Measurements from ENCODE around the gene GLI3.

The GLI3 gene

DNA sequence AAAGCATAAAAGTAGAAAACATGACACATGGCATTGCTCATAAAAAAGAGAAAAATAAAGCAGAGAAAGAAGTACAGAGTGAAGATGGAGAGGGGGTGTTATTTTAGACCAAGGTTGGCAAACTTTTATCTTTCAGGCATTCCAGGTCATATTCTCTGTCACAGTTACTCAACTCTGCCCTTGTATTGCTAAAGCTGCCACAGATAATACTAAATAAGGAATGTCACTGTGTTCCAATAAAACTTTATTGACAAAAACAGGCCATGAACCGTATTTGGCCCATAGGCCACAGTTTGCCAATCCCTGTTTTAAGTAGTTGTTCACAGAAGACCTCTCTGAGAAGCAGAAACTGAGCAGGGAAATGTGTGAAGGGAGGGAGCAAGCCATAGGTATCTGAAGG lies 167.4 kb downstream of the GLI3 start:
- H3K27me3 ChIP-seq (ENCODE audit: control insufficient read depth in 1 of 2, insufficient read depth in 2 of 2, low read length in 2 of 2): no peaks in the 10 kb centered on the region
- no peak overlapping the region for H3K27ac ChIP-seq (ENCODE audit: low read length)
- H3K9me3 ChIP-seq (ENCODE audit: control insufficient read depth in 2 of 2, low read length in 2 of 2): no peaks in the 10 kb centered on the region
- peaks cover 7% of the 10 kb centered on the region in 2 donors for H3K36me3 ChIP-seq (ENCODE audit: control insufficient read depth in 2 of 2, insufficient read depth in 2 of 2, low read length in 2 of 2)
- peaks cover 5% of the 10 kb centered on the region for H3K4me1 ChIP-seq (ENCODE audit: control insufficient read depth, insufficient read depth, low read length)
- H3K9ac ChIP-seq (ENCODE audit: low read length in 2 of 2): no peak overlapping the region
- H3K4me3 ChIP-seq (ENCODE audit: low read length in 2 of 2): no peak overlapping the region

DNA sequence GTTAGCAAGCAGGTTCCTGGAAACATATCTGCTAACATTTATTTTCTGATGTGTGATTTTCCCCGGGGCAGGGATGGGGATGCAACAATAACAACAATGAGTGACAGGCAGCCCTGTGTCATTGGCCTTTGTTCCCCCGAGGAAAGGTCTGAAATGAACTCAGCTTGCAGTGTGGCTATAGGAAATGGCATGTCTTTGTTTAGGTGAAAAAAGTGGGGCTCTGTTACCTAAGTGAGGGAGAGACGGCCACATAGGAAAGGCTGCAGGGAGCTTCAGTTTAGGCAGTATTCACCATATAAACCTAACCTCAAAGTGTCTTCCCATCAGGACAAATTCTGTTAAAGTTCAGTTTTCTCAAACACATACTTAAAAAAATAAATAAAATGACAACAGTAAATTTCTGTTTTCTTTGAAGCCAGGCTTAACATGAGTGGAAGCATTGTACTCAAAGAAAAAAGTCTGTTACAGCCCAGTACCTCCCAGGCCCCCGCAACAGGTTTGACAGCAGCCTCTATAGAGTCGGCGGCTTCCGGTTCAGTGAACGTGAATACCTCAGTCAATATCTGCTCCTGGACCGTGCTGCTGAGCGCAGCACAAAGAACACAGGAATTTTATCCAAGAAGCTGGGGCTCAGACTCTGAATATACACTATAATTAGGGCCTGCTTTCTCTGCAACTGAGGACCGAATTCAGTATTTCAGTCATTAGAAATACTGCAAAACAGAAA lies 168.3 kb downstream of the GLI3 start:
- H3K4me3 ChIP-seq (ENCODE audit: low read length in 2 of 2): no peak overlapping the region
- H3K9me3 ChIP-seq (ENCODE audit: control insufficient read depth in 2 of 2, low read length in 2 of 2): no peaks in the 10 kb centered on the region
- no peak overlapping the region for H3K27ac ChIP-seq (ENCODE audit: low read length)
- no peaks in the 10 kb centered on the region for H3K27me3 ChIP-seq (ENCODE audit: control insufficient read depth in 1 of 2, insufficient read depth in 2 of 2, low read length in 2 of 2)
- H3K9ac ChIP-seq (ENCODE audit: low read length in 2 of 2): no peak overlapping the region
- no peaks in the 10 kb centered on the region for H3K36me3 ChIP-seq (ENCODE audit: control insufficient read depth in 2 of 2, insufficient read depth in 2 of 2, low read length in 2 of 2)
- peaks cover 5% of the 10 kb centered on the region for H3K4me1 ChIP-seq (ENCODE audit: control insufficient read depth, insufficient read depth, low read length)

DNA sequence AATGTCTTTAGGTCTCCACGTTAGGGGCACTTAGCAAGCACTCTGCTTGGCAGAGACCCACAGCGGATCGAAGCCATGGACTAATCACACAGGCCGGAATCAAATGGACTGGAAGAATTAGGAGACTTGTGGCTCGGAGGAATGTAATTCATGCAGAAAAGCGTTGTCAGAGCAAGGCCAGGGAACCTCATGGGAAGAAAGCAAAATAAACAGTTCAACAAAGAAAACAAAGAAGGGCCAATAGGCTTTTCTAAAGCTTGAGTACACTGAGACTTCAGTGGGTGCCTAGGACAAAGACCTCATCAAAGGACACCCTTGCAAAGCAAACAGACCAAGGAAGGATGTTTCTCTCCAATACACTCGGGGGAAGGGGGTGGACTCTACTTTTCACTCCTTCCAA lies 171.1 kb downstream of the GLI3 start:
- no peaks in the 10 kb centered on the region for H3K36me3 ChIP-seq (ENCODE audit: control insufficient read depth in 2 of 2, insufficient read depth in 2 of 2, low read length in 2 of 2)
- H3K27me3 ChIP-seq (ENCODE audit: control insufficient read depth in 1 of 2, insufficient read depth in 2 of 2, low read length in 2 of 2): no peaks in the 10 kb centered on the region
- H3K9me3 ChIP-seq (ENCODE audit: control insufficient read depth in 2 of 2, low read length in 2 of 2): no peaks in the 10 kb centered on the region
- no peak overlapping the region for H3K4me3 ChIP-seq (ENCODE audit: low read length in 2 of 2)
- no peak overlapping the region for H3K27ac ChIP-seq (ENCODE audit: low read length)
- peaks cover 3% of the 10 kb centered on the region for H3K4me1 ChIP-seq (ENCODE audit: control insufficient read depth, insufficient read depth, low read length)
- no peak overlapping the region for H3K9ac ChIP-seq (ENCODE audit: low read length in 2 of 2)

DNA sequence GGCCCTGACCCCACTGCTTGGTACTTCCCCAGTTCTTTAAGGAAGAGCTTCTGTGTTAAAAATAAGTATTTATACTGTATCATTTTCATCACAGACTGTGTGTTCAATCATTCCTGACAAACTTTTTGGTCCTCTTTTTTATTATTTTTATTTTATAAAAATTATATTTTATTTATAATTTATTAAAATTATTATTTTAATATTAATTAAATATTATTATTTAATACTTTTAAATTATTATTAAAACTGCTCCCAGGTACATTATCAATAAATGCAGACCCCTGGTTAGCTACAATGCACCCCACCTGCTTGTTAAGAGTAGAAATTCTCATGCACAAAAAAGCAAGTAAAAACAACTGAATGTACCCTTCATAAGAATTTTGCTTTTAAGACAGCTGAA lies 172.0 kb downstream of the GLI3 start:
- Histone ChIP-seq H3K9ac (ENCODE audit: low read length in 2 of 2) (no peak overlapping the region), H3K4me1 (ENCODE audit: control insufficient read depth, insufficient read depth, low read length) (peaks cover 3% of the 10 kb centered on the region), H3K4me3 (ENCODE audit: low read length in 2 of 2) (no peak overlapping the region), H3K9me3 (ENCODE audit: control insufficient read depth in 2 of 2, low read length in 2 of 2) (no peaks in the 10 kb centered on the region), H3K27me3 (ENCODE audit: control insufficient read depth in 1 of 2, insufficient read depth in 2 of 2, low read length in 2 of 2) (no peaks in the 10 kb centered on the region), H3K27ac (ENCODE audit: low read length) (no peak overlapping the region), H3K36me3 (ENCODE audit: control insufficient read depth in 2 of 2, insufficient read depth in 2 of 2, low read length in 2 of 2) (no peaks in the 10 kb centered on the region)

DNA sequence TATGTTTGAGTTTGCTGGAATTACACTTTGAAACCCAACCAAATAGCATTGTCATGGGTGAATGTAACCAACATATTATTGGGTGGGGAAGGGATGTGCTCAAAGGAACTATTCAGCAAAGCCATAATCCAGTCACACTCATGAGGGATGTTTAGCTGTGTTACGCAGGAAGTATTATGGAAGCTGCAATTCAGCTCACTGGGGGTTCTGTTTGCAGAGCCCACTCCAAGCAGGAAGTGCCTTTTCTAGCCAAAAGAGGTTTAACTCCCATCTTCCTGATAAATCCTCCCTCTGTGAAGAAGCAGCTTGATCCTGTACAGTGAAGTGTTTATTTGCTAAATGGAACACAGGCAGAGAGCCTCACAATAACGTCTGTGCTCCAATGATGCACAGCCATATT lies 172.5 kb downstream of the GLI3 start:
- Histone ChIP-seq H3K9ac (ENCODE audit: low read length in 2 of 2) (no peak overlapping the region), H3K27ac (ENCODE audit: low read length) (no peak overlapping the region), H3K4me3 (ENCODE audit: low read length in 2 of 2) (no peak overlapping the region), H3K9me3 (ENCODE audit: control insufficient read depth in 2 of 2, low read length in 2 of 2) (no peaks in the 10 kb centered on the region), H3K27me3 (ENCODE audit: control insufficient read depth in 1 of 2, insufficient read depth in 2 of 2, low read length in 2 of 2) (no peaks in the 10 kb centered on the region), H3K4me1 (ENCODE audit: control insufficient read depth, insufficient read depth, low read length) (peaks cover 3% of the 10 kb centered on the region), H3K36me3 (ENCODE audit: control insufficient read depth in 2 of 2, insufficient read depth in 2 of 2, low read length in 2 of 2) (no peaks in the 10 kb centered on the region)

DNA sequence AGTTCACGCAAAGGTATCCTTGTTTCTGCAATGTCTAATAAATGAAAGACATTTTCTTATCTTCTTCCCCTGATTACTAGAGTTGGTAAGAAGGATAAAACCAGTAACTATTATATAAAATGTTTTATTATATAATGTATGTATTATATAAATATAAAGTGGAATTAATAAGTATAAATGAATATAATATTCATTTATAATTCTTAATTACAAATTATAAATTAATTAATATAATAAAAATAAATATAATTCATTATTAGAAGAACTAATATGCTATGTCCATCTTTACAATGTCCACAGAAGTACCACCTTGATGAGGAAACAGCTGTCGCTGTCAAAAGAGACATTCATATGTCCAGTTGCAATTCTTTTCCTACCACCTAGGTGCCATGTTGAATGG lies 177.7 kb downstream of the GLI3 start:
- no peak overlapping the region for H3K9ac ChIP-seq (ENCODE audit: low read length in 2 of 2)
- no peaks in the 10 kb centered on the region for H3K27me3 ChIP-seq (ENCODE audit: control insufficient read depth in 1 of 2, insufficient read depth in 2 of 2, low read length in 2 of 2)
- no peak overlapping the region for H3K4me3 ChIP-seq (ENCODE audit: low read length in 2 of 2)
- no peak overlapping the region for H3K27ac ChIP-seq (ENCODE audit: low read length)
- H3K36me3 ChIP-seq (ENCODE audit: control insufficient read depth in 2 of 2, insufficient read depth in 2 of 2, low read length in 2 of 2): no peaks in the 10 kb centered on the region
- no peaks in the 10 kb centered on the region for H3K9me3 ChIP-seq (ENCODE audit: control insufficient read depth in 2 of 2, low read length in 2 of 2)
- no peaks in the 10 kb centered on the region for H3K4me1 ChIP-seq (ENCODE audit: control insufficient read depth, insufficient read depth, low read length)

DNA sequence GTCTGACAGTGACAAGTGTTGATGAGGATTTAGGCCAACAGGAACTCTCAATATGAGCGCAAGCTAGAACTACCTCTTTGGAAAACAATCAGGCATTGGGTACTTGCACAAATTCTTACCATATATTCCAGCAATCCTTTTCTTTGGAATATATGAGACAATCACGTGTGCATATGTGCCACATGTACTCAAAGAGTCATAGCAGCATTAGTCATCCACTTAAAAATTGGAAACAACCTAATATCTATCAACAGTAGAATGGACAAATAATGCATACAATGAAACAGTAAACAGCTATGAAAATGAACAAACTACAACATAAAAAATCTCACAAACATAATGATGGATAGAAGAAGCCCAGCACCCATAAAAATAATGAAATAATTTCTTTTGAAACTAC lies 179.7 kb downstream of the GLI3 start:
- Histone ChIP-seq H3K27me3 (ENCODE audit: control insufficient read depth in 1 of 2, insufficient read depth in 2 of 2, low read length in 2 of 2) (no peaks in the 10 kb centered on the region), H3K27ac (ENCODE audit: low read length) (no peak overlapping the region), H3K36me3 (ENCODE audit: control insufficient read depth in 2 of 2, insufficient read depth in 2 of 2, low read length in 2 of 2) (no peaks in the 10 kb centered on the region), H3K9ac (ENCODE audit: low read length in 2 of 2) (no peak overlapping the region), H3K4me1 (ENCODE audit: control insufficient read depth, insufficient read depth, low read length) (no peaks in the 10 kb centered on the region), H3K9me3 (ENCODE audit: control insufficient read depth in 2 of 2, low read length in 2 of 2) (no peaks in the 10 kb centered on the region), H3K4me3 (ENCODE audit: low read length in 2 of 2) (no peak overlapping the region)

DNA sequence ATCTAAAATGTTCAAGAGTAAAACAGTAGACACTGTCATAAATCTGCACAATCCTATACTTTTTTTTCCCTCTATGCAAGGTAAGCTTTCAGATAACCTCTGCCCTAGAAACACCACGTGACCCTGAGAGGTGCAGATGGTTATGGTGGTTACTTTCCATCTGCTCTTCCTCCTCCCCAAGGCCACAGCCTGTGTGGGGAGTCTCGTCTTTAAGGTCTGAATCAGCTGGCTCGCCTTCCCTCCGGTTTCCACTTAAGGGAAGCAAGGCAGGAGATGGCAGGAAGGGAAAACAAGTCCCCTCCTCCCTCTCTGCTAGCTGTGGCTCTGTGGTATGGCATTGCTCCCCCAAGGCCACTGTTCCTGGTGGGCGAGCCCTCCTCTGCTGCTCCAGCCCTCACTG lies 181.8 kb downstream of the GLI3 start:
- Histone ChIP-seq H3K4me3 (ENCODE audit: low read length in 2 of 2) (no peak overlapping the region), H3K9ac (ENCODE audit: low read length in 2 of 2) (no peak overlapping the region), H3K9me3 (ENCODE audit: control insufficient read depth in 2 of 2, low read length in 2 of 2) (no peaks in the 10 kb centered on the region), H3K4me1 (ENCODE audit: control insufficient read depth, insufficient read depth, low read length) (no peaks in the 10 kb centered on the region), H3K27ac (ENCODE audit: low read length) (no peak overlapping the region), H3K36me3 (ENCODE audit: control insufficient read depth in 2 of 2, insufficient read depth in 2 of 2, low read length in 2 of 2) (peaks cover 4 to 5% of the 10 kb centered on the region in 2 donors), H3K27me3 (ENCODE audit: control insufficient read depth in 1 of 2, insufficient read depth in 2 of 2, low read length in 2 of 2) (no peaks in the 10 kb centered on the region)

DNA sequence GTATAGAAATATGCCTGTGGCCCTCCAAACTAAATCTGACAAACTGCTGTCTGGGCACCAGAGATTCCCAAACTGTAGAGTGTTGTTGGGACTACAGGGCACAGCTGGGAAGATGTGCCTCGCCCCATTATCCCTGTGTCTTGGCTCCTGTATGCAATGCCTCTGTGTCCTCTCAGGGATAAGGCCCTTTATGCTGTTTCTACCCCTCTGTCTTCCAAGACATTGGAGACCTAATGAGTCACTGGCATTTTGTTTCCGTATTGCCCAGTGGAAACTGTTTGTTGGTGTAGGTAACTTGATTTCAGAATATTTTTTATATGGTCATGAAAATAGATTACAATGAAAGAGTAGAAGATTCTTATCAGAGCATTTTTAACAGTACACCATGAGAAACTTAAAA lies 183.2 kb downstream of the GLI3 start:
- no peak overlapping the region for H3K9ac ChIP-seq (ENCODE audit: low read length in 2 of 2)
- no peaks in the 10 kb centered on the region for H3K4me1 ChIP-seq (ENCODE audit: control insufficient read depth, insufficient read depth, low read length)
- H3K9me3 ChIP-seq (ENCODE audit: control insufficient read depth in 2 of 2, low read length in 2 of 2): no peaks in the 10 kb centered on the region
- no peak overlapping the region for H3K27ac ChIP-seq (ENCODE audit: low read length)
- H3K36me3 ChIP-seq (ENCODE audit: control insufficient read depth in 2 of 2, insufficient read depth in 2 of 2, low read length in 2 of 2): peaks cover 5 to 7% of the 10 kb centered on the region in 2 donors
- H3K27me3 ChIP-seq (ENCODE audit: control insufficient read depth in 1 of 2, insufficient read depth in 2 of 2, low read length in 2 of 2): no peaks in the 10 kb centered on the region
- H3K4me3 ChIP-seq (ENCODE audit: low read length in 2 of 2): no peak overlapping the region

DNA sequence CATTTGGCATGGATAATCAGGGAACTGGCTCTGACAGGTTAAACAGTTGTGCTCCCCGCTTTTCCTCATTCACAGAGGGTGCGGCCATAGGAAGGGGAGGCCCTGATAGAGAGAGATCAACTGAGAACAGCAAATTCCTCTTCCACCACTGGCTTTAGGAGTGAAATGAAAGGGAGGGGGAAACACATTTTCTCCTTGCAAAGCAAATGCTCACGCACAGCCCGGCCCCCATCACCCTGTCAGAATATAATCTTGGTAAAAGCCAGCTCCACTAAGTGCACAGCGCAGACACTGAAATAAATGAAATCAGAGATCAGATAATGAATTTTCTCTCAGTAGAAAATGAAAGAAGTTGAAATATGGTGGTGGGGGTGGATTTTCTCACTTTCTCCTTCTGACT lies 187.2 kb downstream of the GLI3 start:
- Histone ChIP-seq H3K4me3 (ENCODE audit: low read length in 2 of 2) (no peak overlapping the region), H3K36me3 (ENCODE audit: control insufficient read depth in 2 of 2, insufficient read depth in 2 of 2, low read length in 2 of 2) (peaks cover 21 to 25% of the 10 kb centered on the region in 2 donors), H3K9ac (ENCODE audit: low read length in 2 of 2) (no peak overlapping the region), H3K9me3 (ENCODE audit: control insufficient read depth in 2 of 2, low read length in 2 of 2) (no peaks in the 10 kb centered on the region), H3K4me1 (ENCODE audit: control insufficient read depth, insufficient read depth, low read length) (no peaks in the 10 kb centered on the region), H3K27me3 (ENCODE audit: control insufficient read depth in 1 of 2, insufficient read depth in 2 of 2, low read length in 2 of 2) (no peaks in the 10 kb centered on the region), H3K27ac (ENCODE audit: low read length) (no peak overlapping the region)

DNA sequence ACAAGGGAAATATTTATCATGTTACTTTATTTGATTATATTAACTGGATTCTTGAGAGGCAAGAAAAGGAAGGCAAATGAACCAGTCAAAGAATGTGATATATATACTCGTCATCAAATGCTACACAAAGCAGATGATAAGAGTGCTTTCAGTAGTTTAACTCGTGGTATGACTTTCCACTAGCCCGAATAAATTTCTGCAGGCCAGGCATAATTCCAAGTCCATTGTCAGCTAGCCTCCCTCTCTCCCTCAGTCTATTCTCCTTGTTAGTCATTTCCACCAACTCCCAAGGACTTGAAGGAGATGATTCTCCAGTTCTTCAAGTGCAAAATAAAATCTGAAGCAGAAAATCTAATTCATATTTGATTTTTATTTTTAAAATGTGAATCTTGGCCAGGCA lies 190.5 kb downstream of the GLI3 start:
- Histone ChIP-seq H3K9me3 (ENCODE audit: control insufficient read depth in 2 of 2, low read length in 2 of 2) (no peaks in the 10 kb centered on the region), H3K27me3 (ENCODE audit: control insufficient read depth in 1 of 2, insufficient read depth in 2 of 2, low read length in 2 of 2) (no peaks in the 10 kb centered on the region), H3K36me3 (ENCODE audit: control insufficient read depth in 2 of 2, insufficient read depth in 2 of 2, low read length in 2 of 2) (peaks cover 27 to 29% of the 10 kb centered on the region in 2 donors), H3K4me1 (ENCODE audit: control insufficient read depth, insufficient read depth, low read length) (no peaks in the 10 kb centered on the region), H3K9ac (ENCODE audit: low read length in 2 of 2) (no peak overlapping the region), H3K4me3 (ENCODE audit: low read length in 2 of 2) (no peak overlapping the region), H3K27ac (ENCODE audit: low read length) (no peak overlapping the region)

Data from stomach smooth muscle (tissue), 2 donors.